Measurements from ENCODE around the gene TMEM156.

DNA sequence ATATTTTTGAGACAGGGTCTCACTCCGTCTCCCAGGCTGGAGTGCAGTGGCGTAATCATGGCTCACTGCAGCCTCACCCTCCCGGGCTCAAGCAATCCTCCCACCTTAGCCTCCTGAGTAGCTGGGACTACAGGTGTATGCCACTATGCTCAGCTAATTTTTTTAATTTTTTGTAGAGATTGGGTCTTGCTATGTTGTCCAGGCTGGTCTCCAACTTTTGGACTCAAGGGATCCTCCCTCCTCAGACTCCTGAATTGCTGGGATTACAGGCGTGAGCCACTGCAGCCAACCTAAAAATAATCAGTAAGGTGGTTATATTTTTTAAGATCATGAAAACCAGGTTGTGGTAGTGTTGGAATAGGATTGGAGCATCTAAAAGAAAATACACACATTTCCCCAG lies 38.1 kb downstream of the TMEM156 start:
- TF ChIP-seq, protein P1, sequence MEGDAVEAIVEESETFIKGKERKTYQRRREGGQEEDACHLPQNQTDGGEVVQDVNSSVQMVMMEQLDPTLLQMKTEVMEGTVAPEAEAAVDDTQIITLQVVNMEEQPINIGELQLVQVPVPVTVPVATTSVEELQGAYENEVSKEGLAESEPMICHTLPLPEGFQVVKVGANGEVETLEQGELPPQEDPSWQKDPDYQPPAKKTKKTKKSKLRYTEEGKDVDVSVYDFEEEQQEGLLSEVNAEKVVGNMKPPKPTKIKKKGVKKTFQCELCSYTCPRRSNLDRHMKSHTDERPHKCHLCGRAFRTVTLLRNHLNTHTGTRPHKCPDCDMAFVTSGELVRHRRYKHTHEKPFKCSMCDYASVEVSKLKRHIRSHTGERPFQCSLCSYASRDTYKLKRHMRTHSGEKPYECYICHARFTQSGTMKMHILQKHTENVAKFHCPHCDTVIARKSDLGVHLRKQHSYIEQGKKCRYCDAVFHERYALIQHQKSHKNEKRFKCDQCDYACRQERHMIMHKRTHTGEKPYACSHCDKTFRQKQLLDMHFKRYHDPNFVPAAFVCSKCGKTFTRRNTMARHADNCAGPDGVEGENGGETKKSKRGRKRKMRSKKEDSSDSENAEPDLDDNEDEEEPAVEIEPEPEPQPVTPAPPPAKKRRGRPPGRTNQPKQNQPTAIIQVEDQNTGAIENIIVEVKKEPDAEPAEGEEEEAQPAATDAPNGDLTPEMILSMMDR (optimal IDR thresholded peaks at IDR 0.05 in 1 of 3, IDR thresholded peaks at IDR 0.05 in 1 of 3, conservative IDR thresholded peaks at IDR 0.05 in 1 of 3; ENCODE audit: extremely low read depth in 1 of 3, insufficient read depth in 2 of 3, low read length in 3 of 3) = no peak
- TF ChIP-seq EZH2 (IDR thresholded peaks at IDR 0.05; ENCODE audit: low read length) = no peak

Measured in keratinocyte (primary cell).